Activated T-helper 1 cell treated with anti-CD3 and anti-CD28 coated beads, Interleukin-12 subunit alpha, Interleukin-12 subunit beta, Interleukin-2, Interleukin-4 antibody, amounts not matched to agents 30 ng/mL and 10 ng/mL and 1 ng/mL, durations not matched to agents 14 hours and 24 hours and 36 hours (primary cell): Measurements from ENCODE around the gene CACNG7. TPM values are rescaled to one million over a fixed set of nuclear protein-coding genes. Genes with fewer than 3 reads are reported as not detected.

Experiments
- DNase-seq: peaks from one replicate; pipeline ENCODE4 v3.0.0; 2021; ENCODE audit warnings: low spot score
- H3K27ac Mint-ChIP-seq: one replicate; pipeline ENCODE4 v1.8.0; 2021; ENCODE audit warnings: mild to moderate bottlenecking, mixed read lengths
- H3K27me3 Mint-ChIP-seq: one replicate; pipeline ENCODE4 v1.8.0; 2022; ENCODE audit warnings: mild to moderate bottlenecking, moderate library complexity, mixed read lengths; ENCODE audit not compliant: insufficient read depth
- H3K36me3 Mint-ChIP-seq: one replicate; pipeline ENCODE4 v1.8.0; 2021; ENCODE audit warnings: low read depth, mixed read lengths
- H3K4me1 Mint-ChIP-seq: one replicate; pipeline ENCODE4 v1.8.0; 2021; ENCODE audit warnings: low read depth, mixed read lengths
- H3K4me3 Mint-ChIP-seq: one replicate; pipeline ENCODE4 v1.8.0; 2021; ENCODE audit warnings: mild to moderate bottlenecking, moderate library complexity, mixed read lengths
- H3K9me3 Mint-ChIP-seq: one replicate; pipeline ENCODE4 v1.8.0; 2021; ENCODE audit warnings: mixed read lengths
- intact Hi-C: fragments of 100-400 bp; cut with micrococcal nuclease; formaldehyde crosslinking; loops from one replicate; pipeline ENCODE4 v1.15.1; 2024
- total RNA-seq: library from RNA; stranded (reverse); gene quantifications from 2 replicates; pipeline ENCODE4 v1.2.3, GENCODE V29; 2022

The CACNG7 gene
- total RNA-seq, 1 donor from 2014 or later, result not detected

DNA sequence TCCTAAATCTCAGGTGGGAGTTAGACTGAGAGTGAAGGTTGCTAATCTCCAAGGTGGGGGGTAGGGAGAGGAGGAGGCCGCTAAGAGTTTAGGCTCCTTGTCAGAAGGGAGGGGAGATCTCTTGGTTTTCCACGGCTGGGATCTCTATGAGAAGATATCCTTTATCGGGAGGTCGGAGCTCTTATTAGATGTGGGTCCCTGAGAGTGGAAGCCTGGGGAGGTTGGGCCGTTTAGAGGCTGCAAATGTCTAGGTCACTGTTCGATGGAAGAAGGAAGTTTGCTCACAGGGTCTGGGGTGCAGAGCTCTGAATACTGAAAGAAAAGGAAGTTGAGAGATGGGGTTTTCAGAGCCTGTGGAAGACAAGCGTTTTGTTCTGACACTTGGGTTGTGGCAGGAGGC is 37.6 kb upstream of the CACNG7 start:
- DNase-seq, result no peak
- intact Hi-C loops, result no loop called here
- peak overlapping the region; percentile 76 for H3K27ac Mint-ChIP-seq
- no peaks in the 10 kb centered on the region for H3K9me3 Mint-ChIP-seq
- H3K4me3 Mint-ChIP-seq, result peak overlapping the region; percentile 82
- H3K36me3 Mint-ChIP-seq, result peaks cover 33% of the 10 kb centered on the region
- H3K27me3 Mint-ChIP-seq, result no peaks in the 10 kb centered on the region
- peaks cover 71% of the 10 kb centered on the region for H3K4me1 Mint-ChIP-seq

DNA sequence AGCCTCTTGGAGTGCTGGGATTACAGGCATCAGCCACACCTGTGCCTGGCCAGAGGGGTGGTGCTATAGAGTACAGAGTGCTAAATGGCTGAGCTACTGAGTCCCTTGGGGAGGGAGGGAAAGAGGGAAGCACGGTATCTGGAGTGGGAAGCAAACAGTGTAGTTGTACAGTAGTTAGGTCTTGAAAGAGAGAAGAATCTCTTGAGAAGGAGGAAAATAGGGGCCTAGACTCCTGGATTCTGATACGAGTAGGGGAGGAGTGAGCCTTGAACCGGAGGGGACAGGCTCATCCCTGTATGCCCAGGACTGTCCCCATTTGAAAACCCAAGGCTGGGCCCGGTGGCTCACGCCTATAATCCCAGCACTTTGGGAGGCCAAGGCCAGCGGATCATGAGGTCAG is 36.3 kb upstream of the CACNG7 start:
- H3K36me3 Mint-ChIP-seq, result peaks cover 39% of the 10 kb centered on the region
- intact Hi-C loops, result no loop called here
- H3K9me3 Mint-ChIP-seq, result no peaks in the 10 kb centered on the region
- H3K27ac Mint-ChIP-seq, result peak overlapping the region; percentile 36
- no peaks in the 10 kb centered on the region for H3K27me3 Mint-ChIP-seq
- H3K4me1 Mint-ChIP-seq, result peaks cover 71% of the 10 kb centered on the region
- DNase-seq, result no peak
- peak overlapping the region; percentile 54 for H3K4me3 Mint-ChIP-seq

DNA sequence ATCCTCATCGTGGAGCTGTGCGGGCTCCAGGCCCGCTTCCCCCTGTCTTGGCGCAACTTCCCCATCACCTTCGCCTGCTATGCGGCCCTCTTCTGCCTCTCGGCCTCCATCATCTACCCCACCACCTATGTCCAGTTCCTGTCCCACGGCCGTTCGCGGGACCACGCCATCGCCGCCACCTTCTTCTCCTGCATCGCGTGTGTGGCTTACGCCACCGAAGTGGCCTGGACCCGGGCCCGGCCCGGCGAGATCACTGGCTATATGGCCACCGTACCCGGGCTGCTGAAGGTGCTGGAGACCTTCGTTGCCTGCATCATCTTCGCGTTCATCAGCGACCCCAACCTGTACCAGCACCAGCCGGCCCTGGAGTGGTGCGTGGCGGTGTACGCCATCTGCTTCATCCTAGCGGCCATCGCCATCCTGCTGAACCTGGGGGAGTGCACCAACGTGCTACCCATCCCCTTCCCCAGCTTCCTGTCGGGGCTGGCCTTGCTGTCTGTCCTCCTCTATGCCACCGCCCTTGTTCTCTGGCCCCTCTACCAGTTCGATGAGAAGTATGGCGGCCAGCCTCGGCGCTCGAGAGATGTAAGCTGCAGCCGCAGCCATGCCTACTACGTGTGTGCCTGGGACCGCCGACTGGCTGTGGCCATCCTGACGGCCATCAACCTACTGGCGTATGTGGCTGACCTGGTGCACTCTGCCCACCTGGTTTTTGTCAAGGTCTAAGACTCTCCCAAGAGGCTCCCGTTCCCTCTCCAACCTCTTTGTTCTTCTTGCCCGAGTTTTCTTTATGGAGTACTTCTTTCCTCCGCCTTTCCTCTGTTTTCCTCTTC is 35.1 kb upstream of the CACNG7 start:
- intact Hi-C loops, result no loop called here
- Mint-ChIP-seq H3K27ac (peak overlapping the region; percentile 81), H3K9me3 (no peaks in the 10 kb centered on the region), H3K4me3 (peak overlapping the region; percentile 62), H3K4me1 (peaks cover 68% of the 10 kb centered on the region), H3K36me3 (peaks cover 39% of the 10 kb centered on the region), H3K27me3 (no peaks in the 10 kb centered on the region)
- no peak for DNase-seq

DNA sequence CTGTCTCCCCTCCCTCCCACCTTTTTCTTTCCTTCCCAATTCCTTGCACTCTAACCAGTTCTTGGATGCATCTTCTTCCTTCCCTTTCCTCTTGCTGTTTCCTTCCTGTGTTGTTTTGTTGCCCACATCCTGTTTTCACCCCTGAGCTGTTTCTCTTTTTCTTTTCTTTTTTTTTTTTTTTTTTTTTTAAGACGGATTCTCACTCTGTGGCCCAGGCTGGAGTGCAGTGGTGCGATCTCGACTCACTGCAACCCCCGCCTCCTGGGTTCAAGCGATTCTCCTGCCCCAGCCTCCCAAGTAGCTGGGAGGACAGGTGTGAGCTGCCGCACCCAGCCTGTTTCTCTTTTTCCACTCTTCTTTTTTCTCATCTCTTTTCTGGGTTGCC is 34.5 kb upstream of the CACNG7 start:
- H3K9me3 Mint-ChIP-seq, result no peaks in the 10 kb centered on the region
- peaks cover 70% of the 10 kb centered on the region for H3K4me1 Mint-ChIP-seq
- peak overlapping the region; percentile 81 for H3K27ac Mint-ChIP-seq
- peaks cover 38% of the 10 kb centered on the region for H3K36me3 Mint-ChIP-seq
- no peaks in the 10 kb centered on the region for H3K27me3 Mint-ChIP-seq
- intact Hi-C loops, result no loop called here
- H3K4me3 Mint-ChIP-seq, result peak overlapping the region; percentile 62
- peak; percentile 22 for DNase-seq

DNA sequence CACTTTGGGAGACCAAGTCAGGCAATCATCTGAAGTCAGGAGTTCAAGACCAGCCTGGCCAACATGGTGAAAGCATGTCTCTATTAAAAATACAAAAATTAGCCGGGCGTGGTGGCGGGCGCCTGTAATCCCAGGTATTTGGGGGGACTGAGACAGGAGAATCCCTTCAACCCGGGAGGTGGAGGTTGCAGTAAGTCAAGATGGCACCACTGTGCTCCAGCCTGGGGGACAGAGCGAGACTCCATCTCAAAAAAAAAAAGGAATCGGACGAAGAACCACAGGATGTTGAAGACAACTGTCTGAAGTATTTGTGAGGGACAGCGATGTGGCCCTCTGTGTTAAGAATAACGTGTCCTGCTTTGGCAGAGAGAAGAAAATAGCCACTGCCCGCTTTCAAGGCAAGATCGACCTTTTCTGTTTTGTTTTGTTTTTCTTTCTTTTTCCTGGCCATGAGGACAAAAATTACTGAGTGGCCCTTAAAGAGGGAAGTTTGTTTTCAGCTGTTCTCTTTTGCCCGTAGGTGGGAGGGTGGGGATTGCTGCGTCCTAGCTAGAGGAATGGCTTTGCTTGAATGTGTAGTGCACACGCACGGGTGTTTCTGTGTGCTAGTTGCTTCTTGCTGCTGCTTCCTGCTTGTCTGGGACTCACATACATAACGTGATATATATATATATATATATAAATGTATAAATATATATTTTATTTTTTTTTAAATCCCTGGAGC is 33.3 kb upstream of the CACNG7 start:
- no peak overlapping the region for H3K4me3 Mint-ChIP-seq
- peaks cover 33% of the 10 kb centered on the region for H3K36me3 Mint-ChIP-seq
- intact Hi-C loops, result no loop called here
- DNase-seq, result no peak
- no peaks in the 10 kb centered on the region for H3K27me3 Mint-ChIP-seq
- no peaks in the 10 kb centered on the region for H3K9me3 Mint-ChIP-seq
- peaks cover 65% of the 10 kb centered on the region for H3K4me1 Mint-ChIP-seq
- peak overlapping the region; percentile 30 for H3K27ac Mint-ChIP-seq

DNA sequence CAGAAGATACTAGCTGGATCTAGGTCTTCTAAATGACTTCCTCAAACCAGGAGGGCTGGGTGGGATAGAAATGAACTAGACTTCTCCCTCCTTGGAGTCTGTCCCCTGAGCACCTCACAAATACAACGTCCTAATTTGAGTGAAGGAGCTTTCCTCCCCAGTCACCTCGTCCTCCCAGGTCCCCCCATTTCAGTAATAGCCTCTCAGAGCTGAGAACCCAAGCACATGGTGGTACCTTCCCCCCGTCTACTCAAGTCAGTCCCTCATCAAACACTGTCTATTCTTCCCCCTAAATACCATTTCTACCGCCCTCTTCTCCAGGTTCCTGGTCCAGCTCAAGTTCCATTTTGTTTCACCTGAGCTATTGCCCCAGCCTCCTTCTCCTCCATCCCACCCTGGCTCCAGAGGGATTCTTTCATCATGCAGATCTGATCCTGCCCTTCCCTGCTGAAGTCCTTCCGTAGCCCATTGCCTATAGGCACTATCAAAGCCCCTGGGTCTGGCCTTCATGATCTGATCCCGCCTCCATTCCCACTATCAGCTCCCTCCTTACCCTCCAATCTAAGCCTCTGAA is 32.3 kb upstream of the CACNG7 start:
- Mint-ChIP-seq H3K4me3 (peak overlapping the region; percentile 49), H3K36me3 (peaks cover 26% of the 10 kb centered on the region), H3K27me3 (no peaks in the 10 kb centered on the region), H3K27ac (peak overlapping the region; percentile 71), H3K9me3 (no peaks in the 10 kb centered on the region), H3K4me1 (peaks cover 55% of the 10 kb centered on the region)
- intact Hi-C loops, result no loop called here
- DNase-seq, result no peak

DNA sequence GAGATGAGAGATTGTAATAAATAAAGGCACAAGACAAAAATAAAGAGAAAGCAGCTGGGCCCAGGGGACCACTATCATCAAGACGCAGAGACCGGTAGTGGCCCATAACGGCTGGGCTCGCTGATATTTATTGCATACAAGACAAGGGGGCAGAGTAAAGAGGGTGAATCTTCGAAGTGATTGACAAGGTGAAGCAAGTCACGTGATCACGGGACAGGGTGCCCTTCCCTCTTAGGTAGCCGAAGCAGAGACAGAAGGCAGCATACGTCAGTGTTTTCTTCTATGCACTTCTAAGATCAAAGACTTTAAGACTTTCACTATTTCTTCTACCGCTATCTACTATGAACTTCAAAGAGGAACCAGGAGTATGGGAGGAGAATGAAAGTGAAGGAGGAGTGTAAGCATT is 31.7 kb upstream of the CACNG7 start:
- H3K27ac Mint-ChIP-seq, result peak overlapping the region; percentile 71
- peaks cover 26% of the 10 kb centered on the region for H3K36me3 Mint-ChIP-seq
- H3K9me3 Mint-ChIP-seq, result no peaks in the 10 kb centered on the region
- intact Hi-C loops, result no loop called here
- peak; percentile 27 for DNase-seq
- peak overlapping the region; percentile 49 for H3K4me3 Mint-ChIP-seq
- H3K27me3 Mint-ChIP-seq, result no peaks in the 10 kb centered on the region
- peaks cover 55% of the 10 kb centered on the region for H3K4me1 Mint-ChIP-seq

DNA sequence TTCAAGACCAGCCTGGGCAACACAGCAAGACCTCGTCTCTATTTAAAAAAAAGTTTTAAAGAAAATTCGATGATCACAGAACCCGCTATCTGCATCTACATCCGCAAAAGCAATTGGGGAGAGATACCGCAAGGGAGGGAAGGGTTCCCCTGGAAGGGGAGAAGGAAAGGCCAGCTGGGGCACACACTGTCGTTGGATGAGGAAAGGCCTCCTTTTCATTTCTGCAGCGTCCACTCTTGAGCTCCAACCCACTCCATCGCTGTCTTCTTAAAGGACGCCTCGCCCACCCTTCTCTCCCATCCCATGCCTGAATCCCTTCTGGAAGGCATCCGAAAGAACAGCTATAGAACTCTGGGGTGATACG is 30.3 kb upstream of the CACNG7 start:
- no peak overlapping the region for H3K27ac Mint-ChIP-seq
- H3K36me3 Mint-ChIP-seq, result peaks cover 23% of the 10 kb centered on the region
- intact Hi-C loops, result loop anchor here (1.0 kb wide), 1 partner anchor 9 kb away; no protein-coding TSS in a partner anchor
- H3K27me3 Mint-ChIP-seq, result peaks cover 7% of the 10 kb centered on the region
- H3K4me1 Mint-ChIP-seq, result peaks cover 47% of the 10 kb centered on the region
- H3K9me3 Mint-ChIP-seq, result no peaks in the 10 kb centered on the region
- no peak overlapping the region for H3K4me3 Mint-ChIP-seq
- no peak for DNase-seq

DNA sequence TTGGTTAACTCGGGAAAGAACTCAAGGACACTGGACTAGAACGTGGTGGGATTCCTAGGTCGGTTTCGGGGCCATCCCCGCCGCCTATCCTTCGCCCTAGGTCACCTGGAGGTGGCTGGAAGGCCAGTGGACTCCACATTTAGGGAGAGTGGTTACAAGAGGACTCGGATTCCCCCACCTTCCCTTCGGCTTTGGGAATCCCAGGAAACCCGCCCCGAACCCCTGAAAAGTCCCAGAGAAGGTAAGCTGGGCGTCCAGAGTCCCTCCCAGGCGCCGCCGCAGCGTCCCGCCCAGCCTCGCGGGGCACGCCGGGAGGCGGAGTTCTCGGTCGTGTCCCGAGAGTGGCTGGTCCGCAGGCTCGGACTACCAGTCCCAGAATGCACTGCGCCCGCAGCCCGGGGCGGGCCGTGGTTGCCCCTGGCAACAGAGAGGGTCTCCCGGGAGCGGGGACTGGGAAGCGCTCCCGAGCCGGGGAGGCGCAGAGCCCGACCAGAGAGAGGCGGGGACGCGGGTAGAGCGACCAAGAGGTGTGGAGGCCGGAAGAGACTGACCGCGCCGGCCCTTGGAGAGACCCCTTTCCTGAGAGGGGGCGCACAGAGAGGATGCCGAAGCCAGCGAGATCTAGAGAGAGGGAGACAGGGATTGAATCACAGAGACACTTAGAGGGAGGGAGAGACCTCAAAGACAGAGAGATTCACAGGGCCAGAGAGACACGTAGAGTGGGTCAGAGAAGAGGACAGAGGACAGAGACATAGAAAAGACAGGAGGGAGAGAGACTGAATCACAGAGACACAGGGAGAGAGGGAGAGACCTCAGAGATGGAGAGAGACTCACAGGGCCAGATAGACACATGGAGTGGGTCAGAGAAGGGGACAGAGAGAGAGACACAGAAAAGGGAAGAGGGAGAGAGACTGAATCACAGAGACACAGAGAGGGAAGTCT is 29.7 kb upstream of the CACNG7 start:
- Mint-ChIP-seq H3K4me1 (peaks cover 43% of the 10 kb centered on the region), H3K27ac (no peak overlapping the region), H3K27me3 (peaks cover 13% of the 10 kb centered on the region), H3K36me3 (peaks cover 18% of the 10 kb centered on the region), H3K4me3 (no peak overlapping the region), H3K9me3 (no peaks in the 10 kb centered on the region)
- DNase-seq, result peak; percentile 84
- intact Hi-C loops, result loop anchor here (1.0 to 2.0 kb wide), 2 partner anchors 10 to 27 kb away; no protein-coding TSS in a partner anchor

DNA sequence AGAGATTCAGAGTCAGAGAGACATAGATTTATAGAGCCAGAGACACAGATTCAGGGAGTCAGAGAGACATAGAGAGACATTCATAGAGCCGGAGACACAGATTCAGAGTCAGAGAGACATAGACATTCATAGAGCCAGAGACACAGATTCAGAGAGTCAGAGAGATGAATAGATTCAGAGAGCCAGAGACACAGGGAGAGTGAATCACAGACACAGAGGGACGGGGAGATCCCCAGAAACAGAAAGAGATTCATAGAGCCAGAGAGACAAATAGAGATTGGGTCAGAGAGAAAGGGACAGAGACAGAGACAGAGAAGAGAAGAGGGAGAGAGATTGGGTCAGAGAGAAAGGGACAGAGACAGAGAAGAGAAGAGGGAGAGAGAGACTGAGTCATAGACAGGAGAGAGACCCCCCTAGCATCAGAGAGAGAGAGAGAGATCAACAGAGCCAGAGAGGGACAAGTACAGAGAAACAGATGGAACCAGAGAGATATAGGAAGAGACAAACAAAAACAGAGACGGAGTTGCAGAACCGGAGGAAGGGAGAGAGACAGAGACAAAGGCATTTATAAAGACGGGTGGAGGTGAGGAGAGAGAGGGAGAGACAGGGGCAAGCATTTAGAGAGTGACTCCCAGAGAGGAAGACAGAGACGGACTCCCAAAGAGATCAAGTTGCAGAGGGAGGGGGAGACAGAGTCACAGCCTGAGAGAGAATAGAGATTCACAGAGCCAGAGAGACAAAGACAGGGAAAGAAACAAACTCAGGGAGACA is 28.2 kb upstream of the CACNG7 start:
- H3K4me1 Mint-ChIP-seq, result peaks cover 28% of the 10 kb centered on the region
- H3K36me3 Mint-ChIP-seq, result peaks cover 10% of the 10 kb centered on the region
- no peak for DNase-seq
- intact Hi-C loops, result loop anchor here (2.0 kb wide), 1 partner anchor 28 kb away; no protein-coding TSS in a partner anchor
- peaks cover 24% of the 10 kb centered on the region for H3K27me3 Mint-ChIP-seq
- no peaks in the 10 kb centered on the region for H3K9me3 Mint-ChIP-seq
- H3K4me3 Mint-ChIP-seq, result no peak overlapping the region
- H3K27ac Mint-ChIP-seq, result no peak overlapping the region

DNA sequence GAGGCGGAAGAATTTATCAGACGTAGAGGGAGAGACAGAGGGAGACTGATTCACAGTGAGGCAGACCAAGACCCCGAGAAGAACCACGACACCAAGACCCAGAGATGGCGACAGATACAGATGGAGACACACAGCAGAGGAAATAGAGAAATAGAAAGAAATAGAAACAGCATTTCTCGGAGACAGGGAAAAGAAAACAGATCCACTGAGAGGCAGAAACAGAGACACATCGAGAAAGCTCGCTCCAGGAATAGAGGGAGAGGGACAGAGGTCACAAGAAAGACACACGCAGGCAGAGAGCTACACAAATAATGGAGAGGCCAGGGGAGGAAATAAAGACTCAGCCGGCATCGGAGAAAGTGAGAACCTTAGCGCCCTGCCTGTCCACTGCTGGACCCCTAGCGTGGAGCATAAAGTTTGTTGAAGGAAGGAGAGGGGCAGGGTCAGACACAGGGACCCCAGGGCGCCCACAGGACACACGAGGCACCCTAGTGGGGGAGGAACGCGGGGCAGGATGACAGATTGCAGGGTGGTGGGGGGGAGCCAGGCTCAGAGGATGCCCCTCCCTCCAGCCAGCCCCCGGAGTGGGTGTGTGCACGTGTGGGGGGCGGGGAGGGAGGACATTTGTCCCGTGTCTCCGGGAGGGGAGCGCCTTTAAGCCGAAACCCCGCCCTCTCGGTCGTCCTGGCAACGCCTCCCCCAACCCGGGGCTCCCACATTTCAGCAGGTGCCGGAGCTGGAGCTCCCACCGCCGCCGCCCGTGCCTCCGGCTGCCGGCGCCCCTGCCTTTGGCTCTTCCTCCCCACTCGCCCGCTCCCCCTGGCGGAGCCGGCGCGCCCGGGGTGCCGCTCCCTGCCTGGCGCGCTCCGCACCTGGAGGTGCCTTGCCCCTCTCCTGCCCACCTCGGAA is 27.3 kb upstream of the CACNG7 start, which contains the start of gene PRKCG:
Gene PRKCG (plus strand): TSS at position 716 of the 909 bp plus-strand sequence. CDS start 298 bp downstream, outside the sequence.
- Mint-ChIP-seq H3K4me1 (peaks cover 22% of the 10 kb centered on the region), H3K27ac (no peak within 1 kb of the TSS), H3K9me3 (no peaks in the 10 kb centered on the region), H3K27me3 (peaks cover 24% of the 10 kb centered on the region), H3K4me3 (peak within 1 kb of the TSS; percentile 50), H3K36me3 (peaks cover 8% of the 10 kb centered on the region)
- intact Hi-C loops, result loop anchor here (1.0 to 2.0 kb wide), 2 partner anchors 29 to 39 kb away; no protein-coding TSS in a partner anchor
- DNase-seq, result peak; percentile 54
